OCI-LY3 (cell line): Measurements from ENCODE around the gene SIAH2.

ENCODE experiments used
- CTCF ChIP-seq: fragments of 200-600, 300-600 bp; sonication (generic); IDR thresholded peaks from 2 replicates; pipeline ENCODE4 v1.5.1; 2014; ENCODE audit warnings: antibody characterized with exemption, low read length, low read depth
- EZH2phosphoT487 ChIP-seq: fragments of 200-600 bp; shearing (Covaris generic); IDR thresholded peaks from 2 replicates; pipeline ENCODE4 v1.6.1; 2018; ENCODE audit warnings: antibody characterized with exemption, mixed run types, low read depth

GRCh38 chr3:150779402-150779858 lies 16.5 kb upstream of the SIAH2 start:
- TF ChIP-seq EZH2phosphoT487 (no peak), CTCF (no peak)
